DMS114 treated with DMSO at 0.1 percent for 48 hours (cell line): ENCODE measurements around the gene NBPF20.
"Not testable (repeated sequence)": the region's sequence is repeated elsewhere in the genome, so short reads cannot be mapped to it uniquely, and the experiment has no call there.

Source experiments
- DNase-seq: peaks from one replicate; lab custom pipeline; 2025; ENCODE audit not compliant: unreplicated experiment; lab: John Stamatoyannopoulos, UW

The NBPF20 gene

GRCh38 chr1:145424612-145425435, 579 bp downstream of the NBPF20 start:
- DNase-seq, result peak; percentile 27

GRCh38 chr1:145415149-145415548, 10.3 kb downstream of the NBPF20 start:
- DNase-seq, result not testable (repeated sequence)

GRCh38 chr1:145407266-145407665, 18.1 kb downstream of the NBPF20 start:
- DNase-seq, result not testable (repeated sequence)

- DNase-seq, result not testable (repeated sequence)
These were observed 20.5 kb downstream of the NBPF20 start for GRCh38 chr1:145404949-145405348.

- not testable (repeated sequence) for DNase-seq
These were observed 24.7 kb downstream of the NBPF20 start for GRCh38 chr1:145400701-145401100.
